Brain microvascular endothelial cell (primary cell): ENCODE data around the gene PTPRN2.

ENCODE experiments used
- DNase-seq: peaks from one replicate; pipeline ENCODE4 v3.0.0-alpha.2; 2020
- H3K27ac ChIP-seq: fragments of 250-450 bp; sonication (Bioruptor Pico); 2 replicates; pipeline ENCODE4 v1.5.1; 2020; ENCODE audit warnings: mild to moderate bottlenecking, moderate library complexity
- H3K27me3 ChIP-seq: fragments of 250-450 bp; sonication (Bioruptor Pico); replicated peaks from 2 replicates; pipeline ENCODE4 v1.5.1; 2020; ENCODE audit warnings: mild to moderate bottlenecking
- H3K36me3 ChIP-seq: fragments of 250-450 bp; sonication (Bioruptor Pico); replicated peaks from 2 replicates; pipeline ENCODE4 v1.5.1; 2020; ENCODE audit warnings: mild to moderate bottlenecking
- H3K4me3 ChIP-seq: 2 replicates; pipeline ENCODE4 v1.5.1; 2011; ENCODE audit warnings: low read depth, mild to moderate bottlenecking, control low read depth, low read length, moderate library complexity
- CTCF ChIP-seq: IDR thresholded peaks from 2 replicates; pipeline ENCODE4 v1.5.1; 2011; ENCODE audit warnings: low read depth, mild to moderate bottlenecking, moderate library complexity, low read length, control low read depth, inconsistent platforms; ENCODE audit errors: missing control alignments
- in situ Hi-C: cut with HindIII; loops from 2 replicates; pipeline ENCODE4 v1.10.0; 2017; ENCODE audit warnings: low sequenced_read_pairs, low pct_ligation_motif_present

Gene PTPRN2

GRCh38 chr7:158531661-158532060, 56.0 kb downstream of the PTPRN2 start:
- TF ChIP-seq CTCF = no peak
- H3K27ac ChIP-seq = no peak overlapping the region
- in situ Hi-C loops = no loop called here
- no peak for DNase-seq
- H3K4me3 ChIP-seq = no peak overlapping the region
- no peaks in the 10 kb centered on the region for H3K36me3 ChIP-seq
- no peaks in the 10 kb centered on the region for H3K27me3 ChIP-seq

GRCh38 chr7:158530800-158531609, 56.6 kb downstream of the PTPRN2 start:
- in situ Hi-C loops = no loop called here
- H3K27ac ChIP-seq = no peak overlapping the region
- H3K4me3 ChIP-seq = no peak overlapping the region
- no peaks in the 10 kb centered on the region for H3K27me3 ChIP-seq
- H3K36me3 ChIP-seq = no peaks in the 10 kb centered on the region
- DNase-seq = no peak
- TF ChIP-seq CTCF = no peak

- in situ Hi-C loops = no loop called here
- Histone ChIP-seq H3K27me3 (no peaks in the 10 kb centered on the region), H3K27ac (no peak overlapping the region), H3K4me3 (no peak overlapping the region), H3K36me3 (no peaks in the 10 kb centered on the region)
- TF ChIP-seq CTCF = no peak
- DNase-seq = no peak
Measured at GRCh38 chr7:158529181-158530096, 58.2 kb downstream of the PTPRN2 start.

- Histone ChIP-seq H3K27me3 (no peaks in the 10 kb centered on the region), H3K4me3 (no peak overlapping the region), H3K27ac (no peak overlapping the region), H3K36me3 (no peaks in the 10 kb centered on the region)
- TF ChIP-seq CTCF = no peak
- in situ Hi-C loops = no loop called here
- no peak for DNase-seq
Measured at GRCh38 chr7:158527915-158528502, 59.6 kb downstream of the PTPRN2 start.

- TF ChIP-seq CTCF = no peak
- Histone ChIP-seq H3K27ac (no peak overlapping the region), H3K27me3 (no peaks in the 10 kb centered on the region), H3K36me3 (no peaks in the 10 kb centered on the region), H3K4me3 (no peak overlapping the region)
- no peak for DNase-seq
- in situ Hi-C loops = no loop called here
Measured at GRCh38 chr7:158527495-158527894, 60.1 kb downstream of the PTPRN2 start.
